Stimulated activated CD8-positive, alpha-beta memory T cell treated with anti-CD3 and anti-CD28 coated beads, Interleukin-15, amount 100 ng/mL, for 4 hours (primary cell): ENCODE results near the gene CAMSAP2.
"Not testable (repeated sequence)": the region's sequence is repeated elsewhere in the genome, so short reads cannot be mapped to it uniquely, and the experiment has no call there.

ENCODE experiments used
- DNase-seq, 2 donors: peaks; one replicate each; pipeline ENCODE4 v3.0.0-alpha.2; 2020; ENCODE audit warnings: low read depth in 2 of 2

CAMSAP2 gene

GRCh38 chr1:200739702-200740570 is 1.2 kb downstream of the CAMSAP2 start:
- no peak for DNase-seq

GRCh38 chr1:200740571-200741208 is 2.0 kb downstream of the CAMSAP2 start:
- no peak for DNase-seq

GRCh38 chr1:200741551-200742207 is 3.0 kb downstream of the CAMSAP2 start:
- DNase-seq = no peak

GRCh38 chr1:200744143-200744542 is 5.5 kb downstream of the CAMSAP2 start:
- no peak for DNase-seq

GRCh38 chr1:200749090-200749489 is 10.4 kb downstream of the CAMSAP2 start:
- DNase-seq = no peak

- DNase-seq = not testable (repeated sequence)
Measured at GRCh38 chr1:200750749-200751148, 12.1 kb downstream of the CAMSAP2 start.

GRCh38 chr1:200751717-200752116 is 13.0 kb downstream of the CAMSAP2 start:
- DNase-seq = no peak

- DNase-seq = no peak
Measured at GRCh38 chr1:200753650-200754198, 15.0 kb downstream of the CAMSAP2 start.

- DNase-seq = no peak
Measured at GRCh38 chr1:200755456-200755855, 16.8 kb downstream of the CAMSAP2 start.

GRCh38 chr1:200762089-200762488 is 23.4 kb downstream of the CAMSAP2 start:
- no peak for DNase-seq

GRCh38 chr1:200767321-200767720 is 28.6 kb downstream of the CAMSAP2 start:
- no peak for DNase-seq

GRCh38 chr1:200771625-200772555 is 33.2 kb downstream of the CAMSAP2 start:
- DNase-seq = no peak

- DNase-seq = no peak
Measured at GRCh38 chr1:200774311-200774710, 35.6 kb downstream of the CAMSAP2 start.

GRCh38 chr1:200774735-200775444 is 36.2 kb downstream of the CAMSAP2 start:
- no peak for DNase-seq

GRCh38 chr1:200775850-200776249 is 37.2 kb downstream of the CAMSAP2 start:
- no peak for DNase-seq

- no peak for DNase-seq
Measured at GRCh38 chr1:200776949-200777348, 38.3 kb downstream of the CAMSAP2 start.

- DNase-seq = no peak
Measured at GRCh38 chr1:200778766-200779165, 40.1 kb downstream of the CAMSAP2 start.

- no peak for DNase-seq
Measured at GRCh38 chr1:200779326-200779725, 40.6 kb downstream of the CAMSAP2 start.

GRCh38 chr1:200780545-200781369 is 42.1 kb downstream of the CAMSAP2 start:
- no peak for DNase-seq

GRCh38 chr1:200783926-200784325 is 45.2 kb downstream of the CAMSAP2 start:
- no peak for DNase-seq
